ENCODE results near the gene DCAF8.

- no peak for TF ChIP-seq CTCF (IDR thresholded peaks at IDR 0.05)
- no peak for TF ChIP-seq EZH2 (IDR thresholded peaks at IDR 0.05; ENCODE audit: borderline replicate concordance, insufficient read depth, low read depth, low read length, poor library complexity, severe bottlenecking)
Observed at GRCh38 chr1:160206036-160206389, 56.3 kb downstream of the DCAF8 start.
